KOPT-K1 (cell line): ENCODE results near the gene TRIM67.
"Not testable (repeated sequence)": the region's sequence is repeated elsewhere in the genome, so short reads cannot be mapped to it uniquely, and the experiment has no call there.

ENCODE experiments used
- H3K27ac ChIP-seq: fragments of 200-600 bp; sonication (generic); 2 replicates; pipeline ENCODE4 v1.5.1; 2016; ENCODE audit warnings: antibody characterized with exemption, mild to moderate bottlenecking, low read depth, low read length; ENCODE audit not compliant: poor library complexity, severe bottlenecking
- H3K36me3 ChIP-seq: fragments of 200-600 bp; sonication (generic); 2 replicates; pipeline ENCODE4 v1.5.1; 2017; ENCODE audit warnings: antibody characterized with exemption, mild to moderate bottlenecking, low read length, moderate library complexity; ENCODE audit not compliant: insufficient read depth
- H3K9me3 ChIP-seq: fragments of 200-600 bp; sonication (generic); 2 replicates; pipeline ENCODE4 v1.5.1; 2017; ENCODE audit warnings: antibody characterized with exemption, low read length, mild to moderate bottlenecking; ENCODE audit not compliant: insufficient read depth, poor library complexity, severe bottlenecking

The TRIM67 gene

DNA sequence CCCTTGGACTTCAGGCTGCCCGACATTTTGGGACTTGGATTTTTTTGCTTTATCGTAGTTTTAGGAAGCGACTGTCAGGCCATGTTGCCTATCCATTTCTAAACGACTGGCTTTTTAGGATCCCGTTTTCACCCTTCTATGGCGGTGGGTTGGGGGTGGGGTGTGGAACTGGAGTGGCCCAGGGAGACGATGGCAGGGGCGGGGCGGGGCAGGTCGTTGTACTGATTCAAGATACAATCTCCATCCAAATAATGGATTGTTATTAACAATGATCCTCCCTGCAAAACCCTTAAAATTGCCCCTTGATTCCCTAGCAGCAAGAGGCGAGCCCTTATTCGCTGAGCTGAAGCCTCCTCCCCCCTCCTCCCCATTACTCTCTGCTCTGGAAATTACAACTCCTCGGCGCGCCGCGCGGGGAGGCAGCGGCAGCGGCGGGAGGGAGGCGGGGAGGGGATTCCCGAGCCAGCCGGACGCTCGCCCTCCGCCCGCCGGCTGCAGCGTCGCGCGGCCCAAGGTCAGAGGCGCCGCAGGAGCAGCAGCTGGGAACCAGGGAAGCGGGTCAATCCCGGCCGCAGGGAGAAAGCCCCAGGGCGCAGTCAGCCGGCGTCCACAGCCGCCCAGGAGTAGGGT, at the start of gene TRIM67:
TSS of gene TRIM67 (plus strand) at position 392 of the 630 bp plus-strand sequence. CDS start 912 bp downstream, outside the sequence.
- Histone ChIP-seq H3K9me3 (no peaks in the 10 kb centered on the region), H3K36me3 (no peaks in the 10 kb centered on the region), H3K27ac (no peak within 1 kb of the TSS)

DNA sequence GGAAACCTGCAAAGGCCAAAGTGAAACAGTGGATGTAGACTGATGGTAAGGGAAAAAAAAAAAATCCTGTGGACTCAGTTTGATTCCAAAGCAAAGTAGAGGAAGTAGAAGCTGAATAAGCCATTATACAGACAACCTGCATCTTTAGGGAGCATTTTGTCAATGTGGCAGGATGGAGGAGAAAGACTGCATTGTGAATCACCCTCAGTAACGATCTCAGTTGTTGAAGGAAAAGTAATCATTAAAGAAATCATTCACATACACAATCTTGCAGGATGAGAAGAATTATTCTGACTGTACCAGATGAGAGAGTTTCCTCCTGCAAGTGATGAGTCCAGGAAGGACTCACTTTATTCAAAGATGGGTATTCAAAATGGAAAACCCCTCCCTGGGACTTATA, 45.1 kb upstream of the TRIM67 start:
- Histone ChIP-seq H3K27ac (no peak overlapping the region), H3K9me3 (peaks cover 20% of the 10 kb centered on the region), H3K36me3 (no peaks in the 10 kb centered on the region)

DNA sequence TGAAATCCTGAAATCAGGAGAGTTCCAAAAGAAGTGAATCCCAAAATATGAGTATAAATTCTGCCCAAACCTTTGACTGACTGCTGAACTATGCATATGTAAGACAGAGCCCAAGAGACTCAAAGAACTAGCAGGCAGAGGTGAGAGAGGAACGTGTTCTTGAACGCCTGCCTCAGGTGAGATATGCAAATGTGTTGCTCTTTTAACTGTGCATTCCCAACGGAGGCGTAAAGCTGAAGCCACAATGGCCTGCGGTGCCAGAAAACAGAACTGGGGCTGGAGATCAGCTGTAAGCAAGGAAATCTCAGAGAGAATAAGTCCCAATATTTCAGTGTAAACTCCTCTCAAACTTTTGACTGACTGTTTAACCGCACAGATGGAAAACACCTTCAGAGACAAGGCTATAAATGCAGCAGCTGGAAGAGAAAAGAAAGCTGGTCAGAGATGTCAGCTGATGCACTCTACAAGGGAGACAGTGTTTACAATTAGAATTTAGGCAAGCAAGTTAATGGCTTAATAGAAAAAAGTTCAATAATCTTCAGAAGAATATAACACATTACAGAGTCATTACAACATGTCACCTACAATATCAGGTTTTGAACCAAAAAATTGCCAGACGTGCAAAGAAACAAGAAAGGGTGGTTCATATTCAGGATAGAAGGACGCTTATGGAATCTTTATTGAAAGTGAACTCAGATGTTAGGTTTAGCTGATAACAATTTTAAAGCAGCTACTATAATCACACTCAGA, 43.0 kb upstream of the TRIM67 start:
- peaks cover 16% of the 10 kb centered on the region for H3K9me3 ChIP-seq
- H3K27ac ChIP-seq, result no peak overlapping the region
- H3K36me3 ChIP-seq, result no peaks in the 10 kb centered on the region

DNA sequence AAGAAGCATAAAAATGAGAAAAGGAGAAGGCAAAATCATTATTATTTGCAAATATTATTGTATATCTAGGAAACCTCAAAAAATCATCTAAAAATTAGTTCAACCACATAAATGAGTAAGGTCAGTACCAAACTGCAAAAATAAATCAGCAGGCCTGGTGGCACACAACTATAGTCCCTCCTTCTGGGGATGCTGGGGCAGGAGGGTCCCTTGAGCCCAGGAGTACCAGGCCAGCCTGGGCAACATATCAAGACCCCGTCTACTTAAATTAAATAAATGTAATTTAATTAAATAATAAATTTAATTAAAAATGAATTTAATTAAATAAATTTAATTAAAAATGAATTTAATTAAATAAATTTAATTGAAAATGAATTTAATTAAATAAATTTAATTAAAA, 40.3 kb upstream of the TRIM67 start:
- peaks cover 16% of the 10 kb centered on the region for H3K9me3 ChIP-seq
- no peak overlapping the region for H3K27ac ChIP-seq
- H3K36me3 ChIP-seq, result no peaks in the 10 kb centered on the region

DNA sequence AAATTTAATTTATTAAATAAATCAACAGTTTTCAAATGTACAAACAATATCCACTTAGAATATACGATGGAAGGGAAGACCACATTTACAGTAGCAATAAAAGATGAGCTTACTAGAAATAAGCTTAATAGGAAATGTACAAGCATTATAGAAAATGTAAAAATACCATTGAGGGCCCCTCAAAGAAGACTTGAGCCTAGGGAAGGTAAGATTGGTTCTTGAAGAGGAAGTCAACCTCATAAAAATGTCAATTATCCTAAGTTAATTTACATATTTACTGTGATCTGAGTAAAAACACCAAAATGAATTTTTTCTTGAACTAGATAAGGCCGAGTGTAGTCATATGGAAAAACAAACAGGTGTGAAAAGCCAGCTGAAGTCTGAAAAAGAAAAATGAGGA, 39.7 kb upstream of the TRIM67 start:
- H3K27ac ChIP-seq, result no peak overlapping the region
- peaks cover 16% of the 10 kb centered on the region for H3K9me3 ChIP-seq
- H3K36me3 ChIP-seq, result no peaks in the 10 kb centered on the region

DNA sequence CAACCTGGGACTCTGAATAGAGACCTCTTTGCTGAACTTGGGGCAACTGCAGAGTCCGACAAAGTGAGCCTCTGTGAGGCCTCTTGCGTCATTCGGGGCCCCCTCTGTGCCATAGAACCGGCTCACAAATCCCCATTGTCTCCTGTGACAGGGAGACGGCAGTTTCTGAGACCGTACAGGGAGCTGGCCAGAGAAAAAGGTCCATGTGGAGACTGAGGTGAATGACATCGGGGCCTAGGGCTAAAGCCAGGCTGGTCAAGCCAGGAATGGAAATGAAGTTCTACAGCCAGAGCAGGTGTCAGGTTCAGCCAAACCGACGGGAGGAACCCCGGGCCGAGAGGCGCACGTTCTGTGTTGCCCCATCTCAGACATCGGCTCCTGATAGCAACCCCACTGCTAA, 37.1 kb upstream of the TRIM67 start:
- Histone ChIP-seq H3K27ac (no peak overlapping the region), H3K36me3 (no peaks in the 10 kb centered on the region), H3K9me3 (peaks cover 5% of the 10 kb centered on the region)

DNA sequence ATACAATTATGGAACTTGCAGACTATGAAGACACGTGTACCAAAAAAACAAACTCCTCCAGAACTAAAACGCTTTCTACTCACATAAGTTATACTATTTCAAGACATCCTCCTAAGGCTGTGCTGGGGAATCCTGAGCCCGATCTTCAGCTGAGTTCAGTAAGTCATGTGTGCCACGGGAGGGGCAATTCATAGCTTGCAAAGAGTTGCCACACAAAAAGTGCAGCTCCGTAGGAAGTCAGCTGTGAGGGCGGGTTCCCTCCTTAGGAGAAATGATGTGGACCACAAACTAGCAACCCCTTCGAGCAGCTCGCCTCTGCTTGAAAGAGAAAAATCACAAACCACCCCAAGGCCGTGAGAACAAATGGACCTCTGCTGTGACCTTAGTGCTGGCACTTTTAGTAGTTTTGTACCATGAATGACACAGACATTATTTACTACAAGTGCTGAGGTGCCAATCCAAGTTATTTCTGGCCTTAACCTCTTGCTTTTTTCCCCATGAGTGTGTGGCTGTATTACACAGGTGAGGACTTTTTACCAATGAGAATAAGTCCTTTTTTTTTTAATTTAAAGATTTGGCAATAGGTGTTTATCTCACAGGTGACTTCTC, 35.8 kb upstream of the TRIM67 start:
- no peaks in the 10 kb centered on the region for H3K9me3 ChIP-seq
- no peaks in the 10 kb centered on the region for H3K36me3 ChIP-seq
- H3K27ac ChIP-seq, result no peak overlapping the region

DNA sequence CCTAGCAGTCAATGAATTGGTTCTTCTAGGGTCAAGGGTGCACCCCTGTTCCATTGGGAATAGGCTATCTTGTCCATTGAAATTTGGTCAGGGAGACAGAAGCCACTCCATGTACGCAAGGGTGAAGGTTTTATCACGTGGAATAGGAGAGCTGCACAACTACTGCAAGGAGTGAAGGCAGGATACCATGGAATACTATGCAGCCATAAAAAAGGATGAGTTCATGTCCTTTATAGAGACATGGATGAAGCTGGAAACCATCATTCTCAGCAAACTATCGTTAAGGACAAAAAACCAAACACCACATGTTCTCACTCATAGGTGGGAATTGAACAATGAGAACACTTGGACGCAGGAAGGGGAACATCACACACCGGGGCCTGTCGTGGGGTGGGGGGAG, 34.8 kb upstream of the TRIM67 start:
- H3K36me3 ChIP-seq, H3K27ac ChIP-seq, H3K9me3 ChIP-seq: not testable (repeated sequence)

DNA sequence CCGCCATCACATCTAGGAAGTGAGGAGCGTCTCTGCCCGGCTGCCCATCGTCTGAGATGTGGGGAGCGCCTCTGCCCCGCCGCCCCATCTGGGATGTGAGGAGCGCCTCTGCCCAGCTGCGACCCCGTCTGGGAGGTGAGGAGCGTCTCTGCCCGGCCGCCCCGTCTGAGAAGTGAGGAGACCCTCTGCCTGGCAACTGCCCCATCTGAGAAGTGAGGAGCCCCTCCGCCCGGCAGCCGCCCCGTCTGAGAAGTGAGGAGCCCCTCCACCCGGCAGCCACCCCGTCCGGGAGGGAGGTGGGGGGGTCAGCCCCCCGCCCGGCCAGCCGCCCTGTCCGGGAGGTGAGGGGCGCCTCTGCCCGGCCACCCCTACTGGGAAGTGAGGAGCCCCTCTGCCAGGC, 33.4 kb upstream of the TRIM67 start:
- H3K27ac ChIP-seq, H3K9me3 ChIP-seq, H3K36me3 ChIP-seq: not testable (repeated sequence)

DNA sequence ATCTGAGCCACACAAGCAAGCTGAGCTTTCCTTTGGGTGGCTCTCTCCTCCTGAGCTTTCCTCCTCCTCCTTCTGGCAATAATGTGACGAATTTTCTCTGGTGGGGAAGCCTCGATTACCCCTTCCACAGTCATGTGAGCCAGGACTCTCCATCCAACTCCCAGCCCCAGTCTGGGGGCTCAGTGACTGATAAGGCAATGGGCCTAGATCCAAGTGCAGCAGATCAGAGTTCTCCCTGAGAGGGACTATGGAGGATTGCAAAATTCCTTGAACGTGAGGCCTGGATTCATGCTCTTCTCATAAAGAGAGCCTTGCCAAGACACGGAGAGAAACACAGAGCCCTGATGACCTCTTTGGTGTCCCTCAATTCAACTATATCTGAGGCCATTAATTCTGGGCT, 31.3 kb upstream of the TRIM67 start:
- Histone ChIP-seq H3K9me3 (no peaks in the 10 kb centered on the region), H3K27ac (no peak overlapping the region), H3K36me3 (no peaks in the 10 kb centered on the region)

DNA sequence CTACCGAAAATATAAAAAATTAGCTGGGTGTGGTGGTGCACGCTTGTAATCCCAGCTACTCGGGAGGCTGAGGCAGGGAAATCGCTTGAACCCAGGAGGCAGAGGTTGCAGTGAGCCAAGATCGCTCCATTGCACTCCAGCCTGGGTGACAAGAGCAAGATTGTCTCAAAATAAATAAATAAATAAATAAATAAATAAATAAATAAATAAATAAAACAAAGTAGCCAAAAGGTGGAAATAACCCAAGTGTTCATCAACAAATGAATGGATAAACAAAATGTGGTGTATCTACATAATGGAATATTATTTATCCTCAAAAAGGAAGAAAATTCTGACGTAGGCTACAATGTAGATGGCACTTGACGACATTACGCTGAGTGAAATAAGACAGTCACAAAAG, 29.3 kb upstream of the TRIM67 start:
- H3K9me3 ChIP-seq, H3K27ac ChIP-seq, H3K36me3 ChIP-seq: not testable (repeated sequence)

DNA sequence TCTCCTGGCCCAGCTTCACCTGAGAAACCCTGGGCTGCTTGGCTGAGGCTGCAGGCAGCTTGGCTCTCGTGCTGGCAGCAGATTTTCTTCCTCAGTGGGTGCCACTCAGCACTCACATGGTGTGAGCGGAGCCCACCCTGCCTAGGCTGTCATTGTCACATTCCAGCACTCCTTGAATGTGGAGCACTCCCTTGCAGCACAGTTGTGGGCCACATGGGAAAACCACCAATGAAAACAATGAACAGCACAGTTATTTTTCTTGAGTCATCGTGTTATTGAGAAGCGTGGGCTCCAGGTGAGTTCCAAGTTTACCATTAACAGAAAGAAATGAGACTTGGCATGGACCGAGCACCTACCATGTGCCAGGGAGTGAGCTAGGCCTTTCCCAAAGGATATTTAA, 27.2 kb upstream of the TRIM67 start:
- Histone ChIP-seq H3K27ac (no peak overlapping the region), H3K36me3 (no peaks in the 10 kb centered on the region), H3K9me3 (no peaks in the 10 kb centered on the region)

DNA sequence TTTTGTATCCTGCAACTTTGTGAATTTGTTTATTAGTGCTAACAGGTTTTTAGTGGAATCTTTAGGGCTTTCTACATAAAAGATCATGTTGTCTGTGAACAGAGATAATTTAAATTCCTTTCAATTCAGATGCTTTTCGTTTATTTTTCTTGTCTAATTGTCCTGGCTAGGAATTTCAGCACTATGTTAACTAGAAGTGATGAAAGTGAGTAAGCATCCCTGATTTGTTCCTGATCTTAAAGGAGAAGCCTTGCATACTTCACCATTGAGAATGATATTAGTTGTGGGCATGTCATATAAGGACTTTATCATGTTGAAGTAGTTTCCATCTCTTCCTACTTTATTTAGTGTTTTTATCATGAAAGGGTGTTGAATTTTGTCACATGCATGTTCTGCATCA, 23.6 kb upstream of the TRIM67 start:
- H3K27ac ChIP-seq, result no peak overlapping the region
- peaks cover 4% of the 10 kb centered on the region for H3K9me3 ChIP-seq
- H3K36me3 ChIP-seq, result no peaks in the 10 kb centered on the region

DNA sequence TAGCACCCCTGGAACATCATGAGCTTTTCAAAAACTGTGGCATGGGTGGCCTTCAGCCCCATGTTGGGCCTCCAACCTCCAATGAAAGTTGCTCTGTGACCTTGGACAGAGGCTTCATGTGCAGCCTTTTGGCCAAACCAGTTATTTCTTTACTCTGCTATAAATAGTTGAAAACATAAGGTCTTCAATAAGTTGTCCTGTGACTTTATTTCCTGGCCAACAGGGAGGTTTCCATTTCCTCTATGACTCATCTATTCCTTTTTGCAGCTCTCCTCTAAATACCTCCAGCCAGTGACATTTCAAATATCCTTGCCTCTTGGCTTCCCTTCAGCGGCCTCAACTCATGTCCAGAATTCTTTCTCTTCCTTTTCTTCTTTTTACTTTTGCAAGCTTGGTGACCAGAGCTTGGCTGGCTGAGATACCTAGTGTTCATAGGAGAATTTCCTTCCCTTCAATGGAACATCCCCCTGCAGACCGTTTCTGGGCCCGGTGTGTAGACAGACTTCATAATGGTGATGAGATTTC, 22.7 kb upstream of the TRIM67 start:
- Histone ChIP-seq H3K9me3 (peaks cover 4% of the 10 kb centered on the region), H3K36me3 (no peaks in the 10 kb centered on the region), H3K27ac (no peak overlapping the region)

DNA sequence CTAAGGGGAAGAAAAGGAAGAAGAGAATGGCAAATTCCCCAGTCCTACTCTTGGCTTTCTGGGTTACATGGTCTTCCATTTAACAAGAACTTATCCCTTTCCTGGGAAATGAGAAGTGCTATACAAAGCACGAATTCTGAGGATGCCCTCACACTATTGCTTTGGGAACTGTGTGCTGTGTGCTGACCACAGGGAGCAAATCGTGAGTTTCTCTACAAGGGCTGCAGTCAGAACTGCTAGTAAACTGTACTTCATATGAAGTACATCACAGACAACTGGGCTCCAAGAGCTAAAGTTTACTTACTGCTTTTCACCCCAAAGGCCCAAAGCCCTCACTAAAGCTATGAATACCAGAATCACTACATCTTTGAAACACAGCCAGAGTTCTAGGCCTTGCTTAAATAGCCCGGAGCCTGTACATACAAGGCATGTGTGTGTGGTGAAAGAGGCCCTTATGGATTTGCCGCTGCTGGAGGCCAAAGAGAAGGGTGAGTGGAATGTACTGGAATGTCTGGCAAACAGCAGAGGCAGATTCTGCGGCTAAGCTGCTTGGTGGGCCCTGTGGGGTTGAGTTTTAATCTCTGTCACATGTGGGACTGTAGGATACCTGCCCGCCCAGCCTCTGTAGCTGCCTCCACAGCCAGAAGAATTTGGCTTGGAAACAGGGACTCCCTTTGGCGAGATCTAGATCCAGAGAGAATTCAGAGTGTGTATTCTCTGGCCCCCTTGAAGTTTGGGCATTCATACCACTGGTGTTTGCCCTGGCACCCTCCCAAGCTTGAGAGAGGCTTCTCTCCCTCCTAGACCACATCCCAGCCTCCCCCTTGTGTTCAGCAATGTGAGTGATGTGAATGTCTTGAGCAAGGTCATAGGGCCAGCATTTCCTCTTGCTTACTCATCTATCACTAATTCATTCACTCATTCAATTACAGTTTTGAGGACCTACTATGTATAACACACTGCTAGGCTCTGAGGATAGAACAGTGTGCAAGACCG, 21.9 kb upstream of the TRIM67 start:
- Histone ChIP-seq H3K9me3 (peaks cover 4% of the 10 kb centered on the region), H3K27ac (no peak overlapping the region), H3K36me3 (no peaks in the 10 kb centered on the region)
